NK-92 (cell line): ENCODE data around the gene FBXO21.
"Not testable (repeated sequence)": the region's sequence is repeated elsewhere in the genome, so short reads cannot be mapped to it uniquely, and the experiment has no call there.

ENCODE experiments used
- DNase-seq: peaks from one replicate; lab custom pipeline; 2025; ENCODE audit not compliant: unreplicated experiment; lab: John Stamatoyannopoulos, UW

Gene FBXO21

DNA sequence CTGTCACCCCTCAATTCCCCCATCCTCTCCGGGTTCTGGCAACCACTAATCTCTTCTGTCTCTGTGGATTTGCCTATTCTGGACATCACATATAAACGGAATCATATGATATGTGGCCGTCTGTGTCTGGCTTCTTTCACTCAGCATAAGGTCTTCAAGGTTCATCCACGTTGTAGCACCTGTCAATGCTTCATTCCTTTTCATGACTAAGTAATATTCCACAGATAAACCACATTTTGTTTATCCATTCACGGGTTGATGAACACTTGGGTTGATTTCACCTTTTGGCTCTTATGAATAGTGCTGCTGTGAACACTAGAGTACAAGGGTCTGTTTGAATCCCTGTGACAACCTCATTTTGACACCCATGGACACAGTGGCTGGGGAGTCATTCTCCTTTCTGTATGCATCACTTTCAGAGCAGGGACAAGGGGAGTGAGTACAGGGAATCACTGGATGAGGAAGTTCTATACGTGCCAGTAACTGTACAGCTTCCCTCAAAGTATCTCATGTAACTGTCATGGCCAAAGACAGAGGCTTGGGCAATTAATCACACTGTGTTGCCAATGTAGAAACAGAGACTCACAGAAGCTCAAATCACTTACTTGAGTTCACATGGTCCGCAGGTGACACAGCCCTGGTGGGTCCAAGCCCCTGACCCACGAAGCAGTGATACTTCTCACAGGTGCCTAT, 80.2 kb downstream of the FBXO21 start:
- DNase-seq = no peak

DNA sequence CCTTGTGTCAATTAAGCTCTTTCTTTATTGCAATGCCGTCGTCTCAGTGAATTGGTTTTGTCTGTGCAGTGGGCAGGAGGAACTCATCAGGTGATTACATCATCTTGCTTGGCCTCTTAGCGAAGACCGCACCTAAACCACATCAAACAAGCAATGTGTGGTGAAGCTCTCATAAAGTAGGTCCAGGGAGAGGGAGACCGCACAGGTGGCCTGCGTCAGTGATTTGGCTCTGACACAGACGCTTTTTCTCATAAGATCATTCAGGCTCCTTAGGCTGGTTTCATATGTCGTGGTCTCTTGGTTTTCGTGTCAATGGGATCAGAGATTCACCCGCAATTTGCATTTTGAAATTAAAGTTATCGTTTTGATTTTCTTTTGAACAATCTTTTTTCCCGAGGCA, 84.4 kb downstream of the FBXO21 start:
- no peak for DNase-seq

DNA sequence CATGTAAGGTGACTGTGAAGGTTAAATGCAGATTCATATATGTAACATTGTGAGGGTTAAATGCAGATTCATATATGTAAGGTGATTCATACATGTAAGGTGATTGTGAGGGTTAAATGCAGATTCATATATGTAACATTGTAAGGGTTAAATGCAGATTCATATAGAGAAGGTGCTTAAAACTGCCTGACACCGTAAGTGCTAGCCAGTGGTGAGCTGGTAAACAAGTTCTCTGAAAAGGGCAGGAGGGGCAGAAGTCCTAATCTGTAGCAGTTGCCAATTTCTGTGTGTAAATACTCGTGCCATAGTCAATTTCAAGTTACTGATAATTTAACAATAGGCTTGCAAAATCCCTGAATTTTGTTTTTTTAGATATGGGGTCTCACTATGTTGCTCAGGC, 86.3 kb downstream of the FBXO21 start:
- not testable (repeated sequence) for DNase-seq

DNA sequence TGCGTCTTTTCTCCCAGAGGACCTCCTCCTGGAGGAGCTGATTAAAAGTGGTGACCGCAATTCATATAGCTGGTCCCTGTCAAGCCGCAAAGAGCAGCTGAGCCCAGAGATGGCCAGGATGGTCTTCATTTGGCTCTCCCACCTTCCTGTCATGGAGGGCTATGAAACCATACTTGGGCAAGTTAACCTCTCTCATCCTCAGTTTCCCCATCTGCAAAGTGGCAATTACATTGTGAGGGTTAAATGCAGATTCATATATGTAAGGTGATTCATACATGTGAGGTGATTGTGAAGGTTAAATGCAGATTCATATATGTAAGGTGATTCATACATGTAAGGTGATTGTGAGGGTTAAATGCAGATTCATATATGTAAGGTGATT, 87.5 kb downstream of the FBXO21 start:
- DNase-seq = no peak

DNA sequence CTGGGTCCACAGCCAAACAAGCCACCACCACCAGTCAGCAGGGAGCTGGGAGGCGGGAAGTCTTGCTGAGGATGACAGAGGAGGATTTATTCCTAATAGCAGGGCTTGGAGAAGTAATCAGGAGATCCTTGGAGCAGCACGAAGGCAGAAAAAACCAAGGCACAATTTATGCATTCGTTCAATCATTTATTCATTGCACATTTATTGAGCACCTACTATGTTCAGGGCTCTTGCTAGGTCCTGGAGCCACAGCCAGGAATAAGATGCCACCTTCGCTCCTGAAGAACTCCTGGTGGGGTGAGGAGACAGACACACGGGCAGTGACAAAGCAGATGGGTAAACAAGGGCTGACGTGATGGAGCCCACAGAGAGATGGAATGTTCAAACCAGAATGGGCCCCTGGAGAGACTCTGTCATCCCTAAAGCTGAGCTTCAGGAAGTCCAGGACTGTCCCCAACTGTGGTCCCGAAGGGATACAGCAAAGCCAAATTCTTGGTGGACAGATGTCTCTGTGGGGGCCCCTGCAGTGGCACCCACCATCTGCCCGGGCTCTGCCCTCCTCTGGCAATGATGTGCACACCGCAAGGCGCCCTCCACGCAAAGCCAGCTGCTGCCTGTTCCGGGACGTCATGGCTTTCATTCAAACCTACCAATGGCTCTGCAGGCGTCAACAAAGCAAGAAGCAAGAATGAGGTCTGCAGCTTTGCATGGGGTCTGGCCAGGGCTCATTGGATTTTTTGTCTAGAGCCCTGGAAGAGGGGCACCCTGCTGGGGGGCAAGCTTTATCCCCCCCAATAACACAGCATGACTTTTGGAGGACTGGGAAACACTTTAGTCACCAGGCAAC, 88.1 kb downstream of the FBXO21 start:
- DNase-seq = no peak

DNA sequence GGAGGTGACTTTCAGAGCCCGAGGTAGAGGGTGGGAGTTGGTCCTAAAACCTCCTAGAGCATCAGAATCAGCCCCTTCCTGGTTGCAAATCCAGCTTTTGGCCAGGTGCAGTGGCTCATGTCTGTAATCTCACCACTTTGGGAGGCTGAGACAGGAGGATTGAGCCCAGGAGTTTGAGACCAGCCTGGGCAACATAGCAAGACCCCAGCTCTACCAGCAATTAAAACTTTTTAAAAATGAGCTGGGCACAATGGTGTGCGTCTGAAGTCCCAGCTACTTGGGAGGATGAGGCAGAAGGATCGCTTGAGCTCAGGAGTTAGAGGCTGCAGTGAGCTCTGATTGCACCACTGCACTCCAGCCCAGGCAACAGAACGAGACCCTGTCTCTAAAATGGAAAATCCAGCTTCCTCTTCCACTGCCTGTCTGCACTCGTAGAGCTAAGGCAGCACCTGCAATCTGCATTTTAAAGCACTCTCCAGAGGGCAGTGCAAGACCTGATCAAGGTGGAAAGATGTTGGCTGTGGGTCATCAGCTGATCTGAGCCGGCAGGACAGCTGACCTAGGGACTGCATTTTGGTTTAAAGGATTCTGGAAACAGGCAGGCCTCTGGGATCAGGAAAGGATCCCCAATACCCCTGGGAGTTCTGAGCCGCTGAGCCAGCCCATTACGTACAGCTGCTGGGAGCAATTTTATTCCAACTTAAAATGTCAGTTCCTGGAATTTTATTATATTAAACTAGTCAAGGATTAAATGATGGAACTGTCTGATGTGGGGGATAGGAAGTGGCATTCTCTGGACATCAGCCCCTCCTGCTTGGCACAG, 89.2 kb downstream of the FBXO21 start:
- no peak for DNase-seq

DNA sequence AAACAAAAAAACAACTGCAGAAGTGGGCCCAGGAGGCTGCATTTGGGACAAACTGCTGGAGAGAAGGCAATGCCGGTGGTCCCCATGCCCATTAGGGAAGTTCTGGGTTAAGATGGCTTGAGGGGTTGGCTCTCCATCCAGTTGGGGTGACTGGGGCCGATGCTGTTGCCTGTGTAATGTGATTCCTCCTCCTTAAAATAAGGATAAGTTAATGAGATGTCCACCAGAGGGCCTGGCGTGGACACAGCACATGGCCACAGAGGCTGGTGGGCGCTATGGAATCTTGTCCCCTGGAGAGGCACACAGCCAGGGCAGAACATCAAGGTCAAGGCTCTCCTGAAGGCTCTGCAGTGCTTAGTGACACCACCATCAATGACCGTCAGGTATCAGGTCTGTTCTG, 90.0 kb downstream of the FBXO21 start:
- no peak for DNase-seq

DNA sequence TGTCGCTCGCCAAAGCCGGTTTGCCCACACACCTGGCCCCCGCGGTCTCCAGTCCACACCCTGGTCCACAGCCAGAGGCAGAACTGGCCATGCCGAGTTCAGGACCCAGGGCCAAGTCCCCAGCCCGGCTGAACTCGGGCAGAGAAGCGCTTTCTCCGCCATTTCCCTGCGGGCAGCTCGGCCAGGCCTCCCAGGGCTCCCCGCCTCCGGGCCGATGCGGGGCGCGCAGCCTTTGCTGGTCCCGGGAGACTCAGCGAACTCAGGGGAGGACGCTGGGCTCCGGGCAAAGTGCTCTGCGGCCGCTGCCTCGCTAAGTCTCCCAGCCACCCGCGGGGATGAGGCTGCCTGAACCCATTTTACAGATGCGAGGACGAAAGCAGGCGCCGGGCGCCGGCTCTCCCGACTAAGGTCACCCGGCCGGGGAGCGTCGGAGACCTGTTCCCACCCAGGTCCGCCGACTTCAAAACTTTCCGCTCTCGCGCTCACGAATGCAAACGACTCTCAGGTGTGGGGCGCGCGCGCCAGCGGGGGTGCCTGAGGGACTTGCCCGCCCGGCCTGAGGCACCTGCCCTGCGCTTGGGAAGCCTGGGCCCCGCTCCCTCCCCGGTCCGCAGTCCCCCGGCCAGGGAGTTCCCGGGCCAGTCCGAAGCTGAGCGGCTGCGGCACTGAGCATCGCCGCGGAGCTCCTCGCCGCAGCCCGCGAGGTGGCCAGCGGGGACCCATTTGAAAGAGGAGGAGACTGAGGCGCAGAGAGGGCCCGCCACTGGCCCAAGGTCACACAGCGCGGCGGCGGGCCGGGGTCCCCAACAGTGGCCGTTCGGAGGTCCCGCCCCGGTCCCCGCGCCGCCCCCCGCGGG, 91.7 kb downstream of the FBXO21 start:
- no peak for DNase-seq

DNA sequence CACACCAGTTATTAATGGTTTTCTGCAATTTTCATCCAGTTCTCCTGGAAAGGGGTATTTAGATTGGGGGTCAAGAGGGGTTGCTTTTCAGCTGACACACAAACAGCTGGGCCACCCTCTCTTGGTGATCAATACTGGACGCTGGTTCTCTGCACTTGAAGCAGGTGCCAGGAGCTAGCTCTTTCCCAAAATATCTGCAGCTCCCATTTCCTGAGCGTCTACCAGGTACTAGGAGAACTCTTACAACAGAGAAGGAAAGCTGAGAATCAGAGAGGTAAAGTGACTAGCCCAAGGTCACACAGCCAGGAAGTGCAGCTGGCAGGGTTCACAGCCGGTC, 92.3 kb downstream of the FBXO21 start:
- DNase-seq = no peak

DNA sequence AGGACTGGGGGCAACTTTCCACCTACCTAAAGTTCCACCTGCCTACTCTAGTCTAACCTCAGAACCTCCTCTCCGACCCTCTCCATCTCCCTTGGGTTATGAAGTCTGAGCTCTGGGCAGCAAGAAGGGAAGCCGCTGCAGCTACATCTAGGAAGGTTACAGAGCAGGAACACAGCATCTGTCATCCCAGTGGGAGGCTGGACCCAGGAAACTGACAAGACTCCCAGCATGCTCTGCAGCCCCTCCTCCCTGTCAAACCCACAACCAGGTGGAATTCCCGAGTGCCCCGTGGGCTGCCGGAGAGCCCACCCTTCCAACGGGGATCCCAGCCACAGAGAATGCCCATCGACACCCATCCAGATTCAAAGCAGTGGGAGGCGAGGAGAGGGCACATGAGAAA, 93.1 kb downstream of the FBXO21 start:
- DNase-seq = no peak

DNA sequence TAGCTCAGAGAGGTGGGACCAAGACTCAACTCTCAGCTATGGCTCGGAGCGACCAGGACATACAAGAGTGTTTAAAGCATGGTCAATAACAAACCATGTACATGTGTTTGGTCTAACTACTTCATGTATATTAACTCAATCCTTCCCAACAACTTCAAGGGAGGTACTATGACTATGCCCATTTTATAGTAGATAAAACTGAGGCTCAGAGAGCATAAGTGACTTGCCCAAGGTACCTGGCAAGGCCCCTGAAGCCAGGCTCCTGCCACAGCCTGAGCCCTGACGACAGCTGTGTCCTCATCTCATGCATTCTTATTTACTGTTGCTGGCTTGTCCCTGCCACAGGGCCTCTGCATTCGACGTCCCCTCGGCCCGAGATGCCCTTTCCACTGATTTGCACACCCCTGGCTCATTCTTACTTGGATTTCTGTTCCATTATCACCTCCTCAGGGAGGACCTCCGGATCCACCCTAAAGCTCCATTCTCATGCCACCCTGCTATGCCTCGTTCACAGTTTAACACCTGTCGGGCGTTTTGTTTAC, 93.7 kb downstream of the FBXO21 start:
- DNase-seq = no peak

DNA sequence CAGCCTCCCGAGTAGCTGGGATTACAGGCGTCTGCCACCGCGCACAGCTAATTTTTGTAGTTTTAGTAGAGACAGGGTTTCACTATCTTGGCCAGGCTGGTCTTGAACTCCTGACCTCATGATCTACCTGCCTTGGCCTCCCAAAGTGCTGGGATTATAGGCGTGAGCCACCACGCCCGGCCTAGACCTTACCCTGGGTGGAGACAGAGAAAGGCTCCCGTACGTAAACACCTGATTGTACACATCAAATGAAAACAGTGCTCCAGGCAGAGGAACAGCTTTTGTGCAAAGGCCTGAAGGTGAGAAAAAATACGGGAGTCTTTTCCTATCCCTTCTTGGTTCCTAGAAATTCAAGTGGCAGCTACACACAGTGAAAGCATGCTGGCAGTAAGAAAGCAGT, 95.1 kb downstream of the FBXO21 start:
- not testable (repeated sequence) for DNase-seq

DNA sequence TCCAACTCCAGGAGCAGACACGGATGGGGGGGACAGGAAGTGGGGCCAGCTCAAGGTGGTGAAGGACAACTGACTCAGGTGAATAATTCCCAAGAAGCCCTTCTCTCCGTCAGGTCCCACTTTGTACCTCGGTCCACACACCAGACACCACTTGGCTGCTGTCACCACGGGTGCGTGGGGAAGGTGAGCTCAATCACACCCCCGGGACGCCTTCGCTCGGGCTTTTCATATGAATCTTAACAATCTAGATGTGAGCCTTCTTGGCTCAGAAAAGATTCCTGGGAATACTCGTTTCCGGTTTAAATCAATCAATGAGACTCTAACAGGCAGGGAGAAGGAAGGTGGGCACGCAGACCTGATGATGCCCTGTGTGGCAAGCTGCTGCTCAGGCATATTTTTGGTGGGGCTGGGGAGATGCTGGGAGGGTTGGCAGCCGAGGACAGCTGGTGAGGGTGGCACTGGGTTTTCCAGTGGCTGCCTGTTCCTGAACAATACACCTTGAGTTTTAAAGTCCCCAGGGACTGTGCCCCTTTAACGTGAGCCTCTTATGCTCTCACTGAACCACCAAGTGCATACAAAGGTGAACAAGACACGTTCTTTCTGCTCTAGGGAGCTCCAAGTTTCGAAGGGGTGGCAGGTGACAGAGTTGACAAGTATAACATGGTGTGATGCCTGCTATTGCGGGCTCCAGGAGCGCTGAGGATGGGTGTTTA, 96.2 kb downstream of the FBXO21 start:
- no peak for DNase-seq

DNA sequence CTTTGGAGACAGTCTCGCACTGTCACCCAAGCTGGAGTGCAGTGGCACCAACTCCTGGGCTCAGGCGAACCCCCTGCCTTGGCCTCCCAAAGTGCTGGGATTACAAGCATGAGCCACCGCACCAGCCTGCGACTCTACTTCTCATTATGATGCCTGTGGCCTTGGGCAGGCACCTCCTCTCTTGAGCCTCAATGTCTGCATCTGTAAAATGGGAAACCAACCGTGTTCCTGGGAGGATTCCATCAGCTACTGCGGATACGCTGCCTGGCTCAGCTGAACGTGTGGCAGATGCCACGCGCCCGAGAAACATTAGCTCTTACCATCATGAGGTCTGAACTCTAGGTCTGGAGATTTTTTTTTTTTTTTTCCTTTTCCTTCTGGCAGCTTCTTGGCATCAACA, 96.8 kb downstream of the FBXO21 start:
- no peak for DNase-seq

DNA sequence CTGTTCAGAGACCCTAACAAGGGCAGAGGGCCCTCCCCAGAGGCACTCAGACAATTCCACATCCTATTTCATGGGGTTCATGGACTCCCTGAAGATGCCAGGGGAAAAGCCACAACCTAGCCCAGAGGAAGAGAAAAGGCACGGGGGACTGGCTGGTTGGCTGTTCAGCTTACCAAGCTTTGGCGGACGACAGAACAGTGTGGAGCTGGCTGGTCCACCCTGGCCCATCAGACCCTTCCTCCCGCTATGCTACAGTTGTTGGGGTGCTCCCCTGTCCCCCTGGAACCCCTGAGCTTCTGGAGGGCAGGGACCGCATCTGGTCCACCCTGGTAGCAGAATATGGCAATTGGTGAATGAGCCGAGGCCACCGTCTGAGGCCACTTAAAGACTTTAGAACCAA, 97.4 kb downstream of the FBXO21 start:
- no peak for DNase-seq

DNA sequence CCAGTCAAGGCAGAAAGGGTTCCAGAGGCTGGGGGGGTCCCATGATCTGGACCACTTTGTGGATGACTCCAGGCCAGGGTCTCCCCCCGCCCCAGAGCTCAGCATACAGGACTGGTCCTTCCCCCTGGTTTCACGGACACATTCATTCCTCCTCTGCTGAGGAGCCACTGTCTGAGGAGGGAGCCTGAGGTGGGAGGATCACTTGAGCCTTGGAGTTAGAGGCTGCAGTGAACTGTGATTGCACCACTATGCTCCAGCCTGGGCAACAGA, 97.8 kb downstream of the FBXO21 start:
- DNase-seq = no peak
